ENCODE data around the gene ODF2. TPM values are rescaled to one million over a fixed set of nuclear protein-coding genes. Genes with fewer than 3 reads are reported as not detected.

Gene ODF2
- total RNA-seq, 1 experiment from 2014 or later = 31.2 TPM

GRCh38 chr9:128503870-128504269 is 48.1 kb downstream of the ODF2 start:
- intact Hi-C loops (cut with micrococcal nuclease) = loop anchor here (10.0 kb wide), 1 partner anchor 51 kb away; the partner anchor contains the start of gene SPTAN1
- Histone ChIP-seq H3K4me1 (ENCODE audit: insufficient read depth, low read length) (peaks cover 22% of the 10 kb centered on the region; the same call in 1 of the 2 replicates), H3K9me2 (replicated peaks; ENCODE audit: low read length) (no peaks in the 10 kb centered on the region), H3K27ac (ENCODE audit: low read length) (no peak overlapping the region), H2AFZ (ENCODE audit: low read length) (peak overlapping the region; percentile 82), H3K79me2 (ENCODE audit: low read length) (peaks cover 24% of the 10 kb centered on the region), H3K4me3 (ENCODE audit: low read length) (peak overlapping the region; percentile 88), H3K9me3 (ENCODE audit: low read length) (no peaks in the 10 kb centered on the region), H3K36me3 (ENCODE audit: low read depth, low read length) (no peaks in the 10 kb centered on the region), H3F3A (ENCODE audit: low read length, unreplicated experiment) (no peaks in the 10 kb centered on the region), H4K20me1 (ENCODE audit: low read length) (no peaks in the 10 kb centered on the region), H3K4me2 (ENCODE audit: low read length) (peak overlapping the region; percentile 86), H3K27me3 (ENCODE audit: low read length) (no peaks in the 10 kb centered on the region), H3K9ac (ENCODE audit: low read length) (peak overlapping the region; percentile 82)
- TF ChIP-seq CTCF (conservative IDR thresholded peaks at IDR 0.05; ENCODE audit: low read depth, low read length) (no peak), EZH2 (IDR thresholded peaks at IDR 0.05; ENCODE audit: low read length, unreplicated experiment) (no peak), EZH2phosphoT487 (IDR thresholded peaks at IDR 0.05; ENCODE audit: borderline replicate concordance, low read length) (no peak)
- ChIA-PET CTCF (no interaction called here), POLR2A (ENCODE audit: unreplicated experiment) (no interaction called here)
- DNase-seq (no peak), ATAC-seq (peak; percentile 31; the same call in 1 of the 2 replicates)
- no TSS peak for BruUV-seq (replicated peaks)

GRCh38 chr9:128504485-128505413 is 48.9 kb downstream of the ODF2 start, which contains the start of gene GLE1:
GLE1 (plus strand) TSS chr9:128504719; CDS start chr9:128504806, 87 bp downstream.
- ChIA-PET POLR2A (ENCODE audit: unreplicated experiment) (no interaction called here), CTCF (no interaction called here)
- peak; percentile 90 for DNase-seq
- Histone ChIP-seq H3K9me2 (replicated peaks; ENCODE audit: low read length) (no peaks in the 10 kb centered on the region), H3K4me1 (ENCODE audit: insufficient read depth, low read length) (peaks cover 22% of the 10 kb centered on the region; the same call in 1 of the 2 replicates), H3K9me3 (ENCODE audit: low read length) (no peaks in the 10 kb centered on the region), H3K4me2 (ENCODE audit: low read length) (peak within 1 kb of the TSS; percentile 86), H3F3A (ENCODE audit: low read length, unreplicated experiment) (no peaks in the 10 kb centered on the region), H3K4me3 (ENCODE audit: low read length) (peak within 1 kb of the TSS; percentile 88), H3K27ac (ENCODE audit: low read length) (peak within 1 kb of the TSS; percentile 33), H2AFZ (ENCODE audit: low read length) (peak within 1 kb of the TSS; percentile 82), H3K27me3 (ENCODE audit: low read length) (no peaks in the 10 kb centered on the region), H3K79me2 (ENCODE audit: low read length) (peaks cover 24% of the 10 kb centered on the region), H3K36me3 (ENCODE audit: low read depth, low read length) (no peaks in the 10 kb centered on the region), H3K9ac (ENCODE audit: low read length) (peak within 1 kb of the TSS; percentile 82), H4K20me1 (ENCODE audit: low read length) (no peaks in the 10 kb centered on the region)
- BruUV-seq (replicated peaks) = TSS peak; percentile 69
- intact Hi-C loops (cut with micrococcal nuclease) = loop anchor here (10.0 kb wide), 1 partner anchor 50 kb away; the partner anchor contains the start of gene SPTAN1
- peak; percentile 89 for ATAC-seq
- TF ChIP-seq EZH2 (IDR thresholded peaks at IDR 0.05; ENCODE audit: low read length, unreplicated experiment) = no peak
- TF ChIP-seq EZH2phosphoT487 (IDR thresholded peaks at IDR 0.05; ENCODE audit: borderline replicate concordance, low read length) = no peak
- TF ChIP-seq CTCF (conservative IDR thresholded peaks at IDR 0.05; ENCODE audit: low read depth, low read length) = no peak

All from PC-3 (cell line).